ENCODE results near the gene CEBPG. TPM values are rescaled to one million over a fixed set of nuclear protein-coding genes. Genes with fewer than 3 reads are reported as not detected.

CEBPG gene
- total and polyA plus RNA-seq, 7 experiments from 2014 or later: 7.8 to 22.4 (median 17.7) TPM

DNA sequence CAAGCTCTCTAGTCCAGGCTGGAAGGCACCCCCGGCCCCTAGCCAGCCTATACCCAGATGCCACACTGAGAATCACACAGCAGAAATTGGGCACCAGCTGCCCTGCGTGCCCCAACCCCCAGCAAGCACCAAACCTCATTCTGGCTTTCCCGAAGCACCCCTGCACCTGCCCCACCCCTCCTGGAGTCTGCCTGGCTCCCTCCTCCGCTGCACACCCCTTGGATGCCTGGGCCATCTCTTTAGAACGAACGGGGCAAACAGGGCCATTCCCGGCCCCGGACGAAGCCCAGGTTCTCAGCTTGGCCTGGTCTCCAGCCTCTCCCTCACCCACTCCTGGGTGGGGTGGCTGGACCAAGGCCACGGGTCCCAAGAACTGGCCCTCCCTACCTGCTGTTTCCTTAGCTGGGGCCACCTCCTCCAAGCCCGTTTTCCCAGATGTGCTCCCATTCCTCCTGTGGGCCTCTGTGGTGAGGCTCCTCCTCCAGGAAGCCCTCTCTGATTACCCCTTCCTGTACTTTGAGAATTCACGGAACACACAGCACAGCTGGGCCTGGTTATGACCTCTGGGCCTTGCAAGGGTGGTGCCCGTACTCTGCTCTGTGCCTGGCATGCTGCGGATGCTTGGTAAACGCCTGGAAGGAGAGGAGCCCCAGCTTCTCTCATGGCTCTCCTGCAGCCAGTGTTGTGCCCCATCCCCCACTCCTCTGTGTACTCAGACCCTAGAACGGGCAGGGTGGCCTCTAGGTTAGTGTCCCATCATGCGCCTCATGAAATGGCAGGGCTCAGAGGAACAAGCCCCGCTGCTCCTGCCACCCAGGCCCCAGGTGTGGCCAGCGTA is 21.4 kb downstream of the CEBPG start:
- ATAC-seq (no peak), DNase-seq (no peak)
- Histone ChIP-seq H3K36me3 (ENCODE audit: control insufficient read depth in 2 of 3, insufficient read depth in 3 of 3, low read length in 3 of 3) (peaks cover 0 to 4% (median 0%) of the 10 kb centered on the region in 3 experiments), H3K27ac (ENCODE audit: low read depth, low read length) (no peak overlapping the region), H3K27me3 (ENCODE audit: control insufficient read depth in 2 of 2, insufficient read depth in 2 of 2, low read length in 2 of 2) (no peaks in the 10 kb centered on the region), H3K4me1 (ENCODE audit: control insufficient read depth in 2 of 2, insufficient read depth in 2 of 2, low read length in 2 of 2) (no peaks in the 10 kb centered on the region), H3K9me3 (ENCODE audit: control insufficient read depth in 2 of 3, low read length in 3 of 3) (no peaks in the 10 kb centered on the region), H3K4me3 (ENCODE audit: low read length) (no peak overlapping the region)
- Mint-ChIP-seq H3K9me3 (peaks cover 0 to 2% (median 0%) of the 10 kb centered on the region in 11 donors), H3K4me3 (no peak overlapping the region), H3K27me3 (no peaks in the 10 kb centered on the region), H3K4me1 (peaks cover 0 to 6% (median 0%) of the 10 kb centered on the region in 7 donors), H3K36me3 (peaks cover 0 to 5% (median 0%) of the 10 kb centered on the region in 5 donors), H3K27ac (peak overlapping the region in 1 of 9 donors; percentile 31)
- intact Hi-C loops (cut with micrococcal nuclease): no loop called here
- ChIA-PET POLR2A (no interaction called here), CTCF (interaction anchor here (0.6 to 0.9 kb wide), 3 partner anchors 26 to 245 kb away, joined by 3 to 4 read pairs (median 3); no protein-coding TSS in a partner anchor)

DNA sequence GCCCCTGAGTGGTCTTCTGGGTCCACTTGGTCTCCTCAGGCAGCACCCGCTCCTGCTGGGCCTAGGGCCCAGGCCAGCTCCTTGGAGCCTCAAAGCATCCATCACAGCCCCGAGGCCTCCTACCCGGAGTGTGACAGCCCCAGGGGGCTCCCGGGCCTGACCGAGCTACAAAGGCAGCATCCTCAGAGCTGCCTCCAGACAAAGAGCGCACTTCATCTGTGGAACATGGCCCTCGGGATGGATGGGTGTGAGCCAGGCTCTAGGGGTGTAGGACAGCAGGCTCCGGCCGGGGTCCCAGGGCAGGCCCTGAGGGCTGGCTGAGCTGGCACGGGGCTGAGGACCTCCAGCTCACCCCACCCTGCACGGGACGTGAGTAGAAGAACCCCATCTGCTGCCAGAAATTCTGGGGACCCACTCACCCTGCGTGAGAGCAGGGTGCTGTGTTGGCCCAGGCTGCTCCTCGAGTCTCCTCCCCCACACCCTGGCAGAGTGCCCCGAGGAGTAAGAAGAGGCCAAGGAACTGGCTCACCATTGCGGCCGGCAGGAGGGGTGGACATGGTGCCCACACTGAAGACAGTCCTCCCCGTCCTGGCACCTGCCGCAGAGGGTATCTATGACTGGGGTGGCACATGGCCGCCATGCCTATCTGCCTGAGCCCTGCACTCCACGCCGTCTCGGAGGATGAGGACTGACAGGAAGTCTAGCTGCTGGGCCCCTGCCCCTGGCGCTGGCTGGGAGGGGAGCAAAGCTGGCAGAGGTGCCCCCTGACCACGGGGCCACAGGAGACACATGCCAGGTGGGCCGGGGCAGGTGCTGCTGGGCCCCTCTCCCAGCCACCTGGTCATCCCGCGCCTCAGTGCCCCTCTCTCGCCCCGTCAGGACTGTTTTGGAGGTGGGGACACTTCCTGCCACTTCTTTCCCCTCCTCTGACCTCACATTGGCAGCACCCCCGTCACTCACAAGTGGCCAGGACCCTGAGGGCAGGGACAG is 22.3 kb downstream of the CEBPG start:
- H3K4me3 ChIP-seq (ENCODE audit: low read length): no peak overlapping the region
- Mint-ChIP-seq H3K27me3 (no peaks in the 10 kb centered on the region), H3K36me3 (peaks cover 0 to 5% (median 0%) of the 10 kb centered on the region in 5 donors), H3K27ac (peak overlapping the region in 1 of 9 donors; percentile 31), H3K4me1 (peaks cover 0 to 6% (median 0%) of the 10 kb centered on the region in 7 donors), H3K9me3 (peaks cover 0 to 2% (median 0%) of the 10 kb centered on the region in 11 donors), H3K4me3 (no peak overlapping the region)
- H3K27ac ChIP-seq (ENCODE audit: low read depth, low read length): no peak overlapping the region
- DNase-seq: no peak
- no peaks in the 10 kb centered on the region for H3K4me1 ChIP-seq (ENCODE audit: control insufficient read depth in 2 of 2, insufficient read depth in 2 of 2, low read length in 2 of 2)
- intact Hi-C loops (cut with micrococcal nuclease): no loop called here
- ChIA-PET POLR2A (no interaction called here), CTCF (interaction anchor here (0.6 to 0.9 kb wide), 2 partner anchors 89 to 246 kb away, joined by 3 to 4 read pairs; no protein-coding TSS in a partner anchor)
- no peaks in the 10 kb centered on the region for H3K27me3 ChIP-seq (ENCODE audit: control insufficient read depth in 2 of 2, insufficient read depth in 2 of 2, low read length in 2 of 2)
- no peaks in the 10 kb centered on the region for H3K9me3 ChIP-seq (ENCODE audit: control insufficient read depth in 2 of 3, low read length in 3 of 3)
- H3K36me3 ChIP-seq (ENCODE audit: control insufficient read depth in 2 of 3, insufficient read depth in 3 of 3, low read length in 3 of 3): peaks cover 0 to 4% (median 0%) of the 10 kb centered on the region in 3 experiments
- no peak for ATAC-seq

DNA sequence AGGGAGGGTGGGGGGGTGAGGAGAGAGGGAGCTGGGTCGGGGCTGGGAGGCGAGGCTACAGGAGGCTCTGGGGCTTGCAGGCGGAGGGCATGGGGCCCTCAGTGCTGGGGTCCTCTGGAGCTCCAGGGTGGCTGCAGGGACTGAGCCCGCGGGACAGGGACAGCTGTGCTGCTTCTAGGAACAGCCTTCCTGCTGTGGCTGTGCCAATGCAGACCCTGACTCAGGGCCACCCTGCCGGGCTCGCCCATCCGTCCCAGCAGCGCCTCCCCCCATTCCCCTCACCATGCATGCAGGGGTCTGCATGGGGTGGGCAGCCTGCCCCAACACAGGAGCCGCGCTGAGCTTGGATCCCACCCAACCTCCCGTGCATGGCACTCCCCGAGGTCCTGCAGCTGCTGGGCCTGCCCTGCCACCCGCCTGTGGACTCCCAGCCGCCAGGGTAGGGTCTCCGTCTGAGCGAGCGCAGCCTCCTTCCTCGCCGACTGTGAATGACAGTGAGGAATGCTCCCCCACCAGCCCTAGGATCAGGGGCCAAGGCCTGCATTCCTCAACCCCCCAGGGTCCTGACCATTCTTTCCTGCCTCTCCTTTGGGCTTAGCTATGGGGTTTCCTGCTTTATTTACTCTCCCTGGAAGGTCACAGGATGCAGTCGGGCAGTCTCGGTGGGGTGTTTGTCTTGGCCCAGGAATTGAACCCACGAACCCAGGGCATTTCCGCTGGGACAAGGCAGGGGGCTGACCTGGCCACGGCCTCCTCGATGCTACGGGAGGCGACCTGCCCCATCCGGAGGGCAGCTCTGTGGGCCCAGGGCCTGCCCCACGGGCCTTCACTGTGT is 23.4 kb downstream of the CEBPG start:
- no peak for DNase-seq
- no peak overlapping the region for H3K4me3 ChIP-seq (ENCODE audit: low read length)
- no peak overlapping the region for H3K4me3 Mint-ChIP-seq
- peaks cover 0 to 6% (median 0%) of the 10 kb centered on the region in 7 donors for H3K4me1 Mint-ChIP-seq
- peaks cover 0 to 2% (median 0%) of the 10 kb centered on the region in 11 donors for H3K9me3 Mint-ChIP-seq
- H3K4me1 ChIP-seq (ENCODE audit: control insufficient read depth in 2 of 2, insufficient read depth in 2 of 2, low read length in 2 of 2): no peaks in the 10 kb centered on the region
- H3K27ac ChIP-seq (ENCODE audit: low read depth, low read length): no peak overlapping the region
- H3K36me3 Mint-ChIP-seq: peaks cover 0 to 5% (median 0%) of the 10 kb centered on the region in 5 donors
- ChIA-PET POLR2A (no interaction called here), CTCF (no interaction called here)
- H3K27me3 ChIP-seq (ENCODE audit: control insufficient read depth in 2 of 2, insufficient read depth in 2 of 2, low read length in 2 of 2): no peaks in the 10 kb centered on the region
- H3K36me3 ChIP-seq (ENCODE audit: control insufficient read depth in 2 of 3, insufficient read depth in 3 of 3, low read length in 3 of 3): peaks cover 0 to 4% (median 0%) of the 10 kb centered on the region in 3 experiments
- intact Hi-C loops (cut with micrococcal nuclease): no loop called here
- no peak for ATAC-seq
- H3K9me3 ChIP-seq (ENCODE audit: control insufficient read depth in 2 of 3, low read length in 3 of 3): no peaks in the 10 kb centered on the region
- H3K27ac Mint-ChIP-seq: no peak overlapping the region
- H3K27me3 Mint-ChIP-seq: no peaks in the 10 kb centered on the region

DNA sequence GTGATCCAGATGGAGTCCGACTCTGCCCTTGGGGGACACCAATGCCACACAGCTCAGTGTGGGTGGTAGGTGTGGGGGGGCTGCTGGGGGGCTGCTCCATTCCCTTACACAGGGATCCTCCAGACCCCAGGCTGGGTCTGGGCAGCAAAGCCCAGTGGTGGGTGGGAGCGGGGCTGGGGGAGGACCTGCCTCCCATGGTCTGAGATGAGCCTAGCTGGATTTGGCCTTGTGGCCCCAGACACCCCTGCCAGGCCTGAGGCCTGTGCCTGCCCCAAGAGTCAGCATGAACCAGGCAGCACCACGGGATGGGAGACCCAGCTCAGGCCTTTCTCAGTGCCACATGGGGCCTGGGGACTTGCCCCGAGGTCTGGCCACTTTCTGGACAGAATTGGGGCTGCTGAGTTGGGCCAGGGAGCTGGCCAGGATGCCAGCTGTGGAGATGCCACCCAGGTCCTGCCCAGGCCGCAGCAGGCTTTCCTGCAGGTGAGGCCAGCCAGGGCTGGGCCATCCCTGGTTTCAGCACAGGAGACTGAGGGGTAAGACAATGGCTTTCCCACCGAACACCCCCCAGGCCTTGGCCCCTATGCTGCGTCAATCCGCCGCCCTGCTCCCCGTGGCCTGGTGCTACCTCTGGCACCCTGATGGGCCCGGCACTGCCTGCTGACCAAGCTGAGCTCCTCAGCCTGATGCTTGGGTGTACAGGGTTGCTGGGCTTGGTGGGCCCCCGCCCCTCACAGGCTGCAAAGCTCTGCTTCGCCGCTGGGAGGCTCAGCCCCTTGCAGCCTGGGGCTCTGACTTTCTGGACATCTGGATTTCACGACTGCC is 24.2 kb downstream of the CEBPG start:
- Mint-ChIP-seq H3K9me3 (peaks cover 0 to 2% (median 0%) of the 10 kb centered on the region in 11 donors), H3K4me1 (peaks cover 0 to 6% (median 0%) of the 10 kb centered on the region in 7 donors), H3K27me3 (no peaks in the 10 kb centered on the region), H3K36me3 (peaks cover 0 to 5% (median 0%) of the 10 kb centered on the region in 5 donors), H3K27ac (no peak overlapping the region), H3K4me3 (no peak overlapping the region)
- CTCF ChIA-PET: interaction anchor here (0.6 kb wide), 1 partner anchor 433 kb away, joined by 3 read pairs; no protein-coding TSS in a partner anchor
- no peak overlapping the region for H3K4me3 ChIP-seq (ENCODE audit: low read length)
- no peaks in the 10 kb centered on the region for H3K27me3 ChIP-seq (ENCODE audit: control insufficient read depth in 2 of 2, insufficient read depth in 2 of 2, low read length in 2 of 2)
- H3K36me3 ChIP-seq (ENCODE audit: control insufficient read depth in 2 of 3, insufficient read depth in 3 of 3, low read length in 3 of 3): peaks cover 0 to 4% (median 0%) of the 10 kb centered on the region in 3 experiments
- no peak for ATAC-seq
- no peaks in the 10 kb centered on the region for H3K9me3 ChIP-seq (ENCODE audit: control insufficient read depth in 2 of 3, low read length in 3 of 3)
- H3K27ac ChIP-seq (ENCODE audit: low read depth, low read length): no peak overlapping the region
- no peaks in the 10 kb centered on the region for H3K4me1 ChIP-seq (ENCODE audit: control insufficient read depth in 2 of 2, insufficient read depth in 2 of 2, low read length in 2 of 2)
- POLR2A ChIA-PET: no interaction called here
- DNase-seq: peak in 1 of 9 donors; percentile 5
- intact Hi-C loops (cut with micrococcal nuclease): no loop called here

DNA sequence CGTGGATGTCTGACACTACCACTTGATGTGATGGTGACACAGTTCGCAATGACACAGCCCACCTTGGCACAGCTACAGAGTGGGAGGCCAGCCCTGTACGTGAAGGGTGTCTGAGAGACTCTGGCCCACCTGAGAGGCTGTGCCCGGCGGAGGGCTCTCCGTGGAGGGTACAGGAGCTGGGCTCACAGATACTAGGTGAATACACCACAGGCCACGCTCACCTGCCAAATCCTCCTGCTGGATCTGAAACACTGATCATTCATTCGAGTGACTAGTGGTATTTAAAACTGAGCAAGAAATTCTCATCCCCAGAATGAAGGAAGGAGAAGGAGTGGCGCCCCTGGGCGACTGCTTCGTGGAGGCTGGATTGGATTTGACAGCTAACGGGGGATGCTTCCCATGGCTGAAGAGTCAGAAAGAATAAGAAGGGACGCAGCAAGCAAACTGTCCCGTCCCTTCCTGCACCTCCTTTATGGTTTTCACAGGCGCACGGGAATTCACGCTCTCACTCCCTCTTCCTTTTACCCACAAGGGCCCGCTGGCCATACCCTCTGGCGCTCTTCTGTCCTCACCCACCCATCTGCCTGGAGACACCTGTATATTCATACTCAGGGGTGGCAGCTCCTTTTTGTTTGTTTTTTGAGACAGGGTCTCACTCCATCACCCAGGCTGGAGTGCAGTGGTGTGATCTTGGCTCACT is 25.0 kb downstream of the CEBPG start:
- CTCF ChIA-PET: interaction anchor here (0.6 to 1.0 kb wide), 3 partner anchors 163 to 445 kb away, joined by 3 to 4 read pairs (median 3); no protein-coding TSS in a partner anchor

More for the DNA sequence above, 25.0 kb downstream of the CEBPG start:
- no peaks in the 10 kb centered on the region for H3K27me3 ChIP-seq (ENCODE audit: control insufficient read depth in 2 of 2, insufficient read depth in 2 of 2, low read length in 2 of 2)
- H3K4me3 ChIP-seq (ENCODE audit: low read length): no peak overlapping the region
- DNase-seq: peak in 1 of 9 donors; percentile 2
- Mint-ChIP-seq H3K27me3 (no peaks in the 10 kb centered on the region), H3K4me3 (no peak overlapping the region), H3K4me1 (peaks cover 0 to 5% (median 0%) of the 10 kb centered on the region in 7 donors), H3K9me3 (peaks cover 0 to 2% (median 0%) of the 10 kb centered on the region in 11 donors), H3K36me3 (peaks cover 0 to 5% (median 0%) of the 10 kb centered on the region in 5 donors), H3K27ac (no peak overlapping the region)
- POLR2A ChIA-PET: no interaction called here
- ATAC-seq: no peak
- no peaks in the 10 kb centered on the region for H3K9me3 ChIP-seq (ENCODE audit: control insufficient read depth in 2 of 3, low read length in 3 of 3)
- no peak overlapping the region for H3K27ac ChIP-seq (ENCODE audit: low read depth, low read length)
- intact Hi-C loops (cut with micrococcal nuclease): no loop called here
- no peaks in the 10 kb centered on the region for H3K4me1 ChIP-seq (ENCODE audit: control insufficient read depth in 2 of 2, insufficient read depth in 2 of 2, low read length in 2 of 2)
- H3K36me3 ChIP-seq (ENCODE audit: control insufficient read depth in 2 of 3, insufficient read depth in 3 of 3, low read length in 3 of 3): peaks cover 0 to 4% (median 0%) of the 10 kb centered on the region in 3 experiments

All from naive thymus-derived CD4-positive, alpha-beta T cell (primary cell).